Measurements from ENCODE around the gene FRYL.

Gene FRYL

GRCh38 chr4:48756689-48757220 lies 23.3 kb downstream of the FRYL start:
- no peak overlapping the region for H3K27ac ChIP-seq
- peaks cover 10% of the 10 kb centered on the region for H3K36me3 ChIP-seq
- no peak for TF ChIP-seq CTCF (IDR thresholded peaks at IDR 0.05; ENCODE audit: low read depth, low read length)
- H3K9me3 ChIP-seq (ENCODE audit: severe bottlenecking): peaks cover 4% of the 10 kb centered on the region
- no peak for DNase-seq
- H3K4me3 ChIP-seq (ENCODE audit: low read depth, low read length): no peak overlapping the region
- no peaks in the 10 kb centered on the region for H3K27me3 ChIP-seq (ENCODE audit: insufficient read depth, low read depth, severe bottlenecking)

DNA sequence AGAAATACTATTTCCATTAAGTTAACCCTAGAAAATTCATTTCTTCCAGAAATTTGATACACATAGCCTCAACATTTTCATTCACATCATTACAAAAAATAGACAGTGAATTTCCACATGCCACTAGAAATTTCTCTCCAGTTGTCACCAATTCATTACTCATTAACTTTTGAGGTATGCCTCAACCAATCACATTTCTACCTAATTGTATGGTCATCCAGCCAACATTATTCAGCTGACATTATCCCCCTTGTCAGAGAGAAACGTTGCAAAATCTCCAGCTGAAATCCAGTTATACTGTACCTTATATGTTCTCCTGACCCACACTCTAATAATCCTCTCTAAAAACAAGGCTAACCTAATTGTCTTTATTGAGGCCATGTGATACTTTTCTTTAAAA lies 24.8 kb downstream of the FRYL start:
- peaks cover 4% of the 10 kb centered on the region for H3K9me3 ChIP-seq (ENCODE audit: severe bottlenecking)
- no peaks in the 10 kb centered on the region for H3K27me3 ChIP-seq (ENCODE audit: insufficient read depth, low read depth, severe bottlenecking)
- no peak for TF ChIP-seq CTCF (IDR thresholded peaks at IDR 0.05; ENCODE audit: low read depth, low read length)
- DNase-seq: no peak
- H3K27ac ChIP-seq: no peak overlapping the region
- peaks cover 9% of the 10 kb centered on the region for H3K36me3 ChIP-seq
- H3K4me3 ChIP-seq (ENCODE audit: low read depth, low read length): no peak overlapping the region

GRCh38 chr4:48753159-48753558 lies 26.9 kb downstream of the FRYL start:
- H3K36me3 ChIP-seq: peaks cover 4% of the 10 kb centered on the region
- H3K4me3 ChIP-seq (ENCODE audit: low read depth, low read length): no peak overlapping the region
- H3K9me3 ChIP-seq (ENCODE audit: severe bottlenecking): no peaks in the 10 kb centered on the region
- H3K27me3 ChIP-seq (ENCODE audit: insufficient read depth, low read depth, severe bottlenecking): no peaks in the 10 kb centered on the region
- H3K27ac ChIP-seq: no peak overlapping the region
- no peak for TF ChIP-seq CTCF (IDR thresholded peaks at IDR 0.05; ENCODE audit: low read depth, low read length)
- DNase-seq: no peak

- Histone ChIP-seq H3K27ac (no peak overlapping the region), H3K9me3 (ENCODE audit: severe bottlenecking) (no peaks in the 10 kb centered on the region), H3K27me3 (ENCODE audit: insufficient read depth, low read depth, severe bottlenecking) (no peaks in the 10 kb centered on the region), H3K36me3 (peaks cover 4% of the 10 kb centered on the region), H3K4me3 (ENCODE audit: low read depth, low read length) (no peak overlapping the region)
- TF ChIP-seq CTCF (IDR thresholded peaks at IDR 0.05; ENCODE audit: low read depth, low read length): no peak
- DNase-seq: no peak
These were observed 27.4 kb downstream of the FRYL start for GRCh38 chr4:48752726-48753125.

DNA sequence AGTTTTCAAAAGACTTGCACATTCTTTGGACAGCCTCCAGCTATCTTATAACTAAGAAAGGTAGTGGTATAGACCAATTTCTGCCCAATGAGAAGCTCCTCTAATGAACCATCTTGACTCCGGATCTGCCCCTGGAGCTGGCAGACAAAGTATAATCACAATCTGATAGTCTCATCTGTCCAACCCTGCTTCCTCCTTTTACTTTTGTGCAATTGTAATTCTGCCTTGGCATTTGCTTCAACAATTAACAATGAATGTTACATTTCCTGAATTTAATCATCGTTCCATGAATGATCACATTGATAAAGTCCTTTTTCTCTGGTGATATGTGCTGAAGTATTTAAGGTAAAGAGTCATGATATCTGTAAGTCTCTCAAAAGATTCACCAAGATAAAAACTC lies 27.8 kb downstream of the FRYL start:
- no peak overlapping the region for H3K4me3 ChIP-seq (ENCODE audit: low read depth, low read length)
- H3K27ac ChIP-seq: no peak overlapping the region

More for the DNA sequence above, 27.8 kb downstream of the FRYL start:
- no peak for TF ChIP-seq CTCF (IDR thresholded peaks at IDR 0.05; ENCODE audit: low read depth, low read length)
- Histone ChIP-seq H3K9me3 (ENCODE audit: severe bottlenecking) (no peaks in the 10 kb centered on the region), H3K36me3 (peaks cover 4% of the 10 kb centered on the region), H3K27me3 (ENCODE audit: insufficient read depth, low read depth, severe bottlenecking) (no peaks in the 10 kb centered on the region)
- DNase-seq: no peak

Data from WERI-Rb-1 (cell line).